MM.1S (cell line): Measurements from ENCODE around the gene KRTAP4-12.
"Not testable (repeated sequence)": the region's sequence is repeated elsewhere in the genome, so short reads cannot be mapped to it uniquely, and the experiment has no call there.

Experiments
- DNase-seq: peaks from one replicate; pipeline ENCODE4 v3.0.0-alpha.2; 2015
- H2AFZ ChIP-seq: fragments of 300-600 bp; sonication (generic); 2 replicates; pipeline ENCODE4 v1.6.0; 2016; ENCODE audit warnings: antibody characterized with exemption, low read length
- H3F3A ChIP-seq: fragments of 300-600 bp; sonication (generic); 2 replicates; pipeline ENCODE4 v1.6.1; 2016; ENCODE audit warnings: mild to moderate bottlenecking, antibody characterized with exemption, low read length, moderate library complexity, mixed read lengths; ENCODE audit not compliant: insufficient read depth
- H3K27ac ChIP-seq: fragments of 300-600 bp; sonication (generic); 2 replicates; pipeline ENCODE4 v1.5.1; 2016; ENCODE audit warnings: mild to moderate bottlenecking, low read length
- H3K27me3 ChIP-seq: fragments of 300-600 bp; sonication (generic); replicated peaks from 2 replicates; pipeline ENCODE4 v1.6.0; 2016; ENCODE audit warnings: low read length; ENCODE audit not compliant: insufficient read depth
- H3K36me3 ChIP-seq: fragments of 300-600 bp; sonication (generic); replicated peaks from 2 replicates; pipeline ENCODE4 v1.6.1; 2016; ENCODE audit warnings: mild to moderate bottlenecking, low read length, mixed read lengths; ENCODE audit not compliant: insufficient read depth
- H3K4me1 ChIP-seq: fragments of 300-600 bp; sonication (generic); 2 replicates; pipeline ENCODE4 v1.6.1; 2016; ENCODE audit warnings: low read length, mixed read lengths
- H3K4me2 ChIP-seq: fragments of 300-600 bp; sonication (generic); 2 replicates; pipeline ENCODE4 v1.6.0; 2016; ENCODE audit warnings: low read depth, low read length
- H3K4me3 ChIP-seq: fragments of 300-600 bp; sonication (generic); 2 replicates; pipeline ENCODE4 v1.5.1; 2016; ENCODE audit warnings: low read length, mixed read lengths
- H3K79me2 ChIP-seq: fragments of 300-600 bp; sonication (generic); 2 replicates; pipeline ENCODE4 v1.6.1; 2016; ENCODE audit warnings: mixed run types, low read length, mixed read lengths
- H3K9ac ChIP-seq: fragments of 300-600 bp; sonication (generic); 2 replicates; pipeline ENCODE4 v1.6.1; 2016; ENCODE audit warnings: low read length, mixed read lengths
- H3K9me2 ChIP-seq: fragments of 300-600 bp; sonication (generic); replicated peaks from 2 replicates; pipeline ENCODE4 v1.6.1; 2016; ENCODE audit warnings: mild to moderate bottlenecking, low read length, mixed read lengths; ENCODE audit not compliant: insufficient read depth
- H3K9me3 ChIP-seq: fragments of 300-600 bp; sonication (generic); replicated peaks from 2 replicates; pipeline ENCODE4 v1.6.1; 2016; ENCODE audit warnings: mild to moderate bottlenecking, low read length, mixed read lengths; ENCODE audit not compliant: insufficient read depth
- H4K20me1 ChIP-seq: fragments of 300-600 bp; sonication (generic); 2 replicates; pipeline ENCODE4 v1.6.1; 2016; ENCODE audit warnings: mild to moderate bottlenecking, low read length, moderate library complexity, mixed read lengths; ENCODE audit not compliant: insufficient read depth
- CTCF ChIP-seq: fragments of 300-600 bp; sonication (generic); IDR thresholded peaks from 2 replicates; pipeline ENCODE4 v1.5.1; 2016; ENCODE audit warnings: antibody characterized with exemption, low read length, mixed read lengths
- EZH2 ChIP-seq: fragments of 300-600 bp; sonication (generic); optimal IDR thresholded peaks from 2 replicates; pipeline ENCODE3; 2017; ENCODE audit warnings: low read depth, mild to moderate bottlenecking, antibody characterized with exemption, low read length, mixed read lengths
- EZH2phosphoT487 ChIP-seq: fragments of 300-600 bp; sonication (generic); IDR thresholded peaks from 2 replicates; pipeline ENCODE4 v1.6.1; 2018; ENCODE audit warnings: antibody characterized with exemption, low read length

The KRTAP4-12 gene

GRCh38 chr17:41123991-41124371 is at the start of gene KRTAP4-12:
Gene KRTAP4-12 (minus strand): TSS chr17:41124182. CDS start chr17:41124122, 60 bp downstream.
- H3K27me3 ChIP-seq, H2AFZ ChIP-seq, H3K9me3 ChIP-seq, H3K4me1 ChIP-seq, H3K36me3 ChIP-seq, DNase-seq, H3K4me3 ChIP-seq, H3K27ac ChIP-seq, H3F3A ChIP-seq, H3K4me2 ChIP-seq, H4K20me1 ChIP-seq, H3K9me2 ChIP-seq, H3K79me2 ChIP-seq, H3K9ac ChIP-seq: not testable (repeated sequence)

- Histone ChIP-seq H3K36me3 (no peaks in the 10 kb centered on the region), H4K20me1 (no peaks in the 10 kb centered on the region), H3K9me2 (no peaks in the 10 kb centered on the region), H3F3A (no peaks in the 10 kb centered on the region), H3K9me3 (no peaks in the 10 kb centered on the region), H3K79me2 (no peaks in the 10 kb centered on the region), H2AFZ (no peak overlapping the region), H3K27ac (no peak overlapping the region), H3K27me3 (no peaks in the 10 kb centered on the region), H3K9ac (no peak overlapping the region), H3K4me3 (no peak overlapping the region), H3K4me1 (peaks cover 9% of the 10 kb centered on the region; the same call in 1 of the 2 replicates), H3K4me2 (no peak overlapping the region)
- no peak for DNase-seq
- TF ChIP-seq EZH2 (no peak), CTCF (no peak), EZH2phosphoT487 (no peak)
Measured at GRCh38 chr17:41171886-41172285, 47.9 kb upstream of the KRTAP4-12 start.

DNA sequence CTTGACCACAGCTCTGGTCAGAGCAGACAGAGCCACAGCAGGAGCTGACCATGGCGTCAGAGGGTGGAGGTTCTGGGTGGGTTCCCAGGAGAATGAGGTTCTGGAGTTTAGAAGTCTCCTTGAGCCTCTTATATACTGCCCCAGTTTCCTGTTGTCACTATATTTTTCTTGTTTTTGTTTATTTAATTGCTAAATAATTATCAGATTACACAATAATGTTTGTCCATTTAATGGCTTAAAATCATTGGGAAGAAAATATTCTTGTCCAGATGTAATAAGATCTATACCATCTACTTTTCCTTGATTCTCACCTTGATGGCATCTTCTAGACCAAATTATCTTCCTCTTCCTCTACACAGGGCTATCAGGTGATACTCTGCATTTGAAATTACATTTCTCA is 44.1 kb upstream of the KRTAP4-12 start, which contains the start of gene KRTAP4-3:
TSS of gene KRTAP4-3 (minus strand) at position 101 of the 400 bp plus-strand sequence. CDS start at position 52, 49 bp downstream.
- no peak within 1 kb of the TSS for H3K9ac ChIP-seq

More for the DNA sequence above, 44.1 kb upstream of the KRTAP4-12 start, which contains the start of gene KRTAP4-3:
- Histone ChIP-seq H3K4me3 (no peak within 1 kb of the TSS), H3K79me2 (no peaks in the 10 kb centered on the region), H4K20me1 (no peaks in the 10 kb centered on the region), H3K27me3 (no peaks in the 10 kb centered on the region), H3K27ac (no peak within 1 kb of the TSS), H3K9me2 (no peaks in the 10 kb centered on the region), H3F3A (no peaks in the 10 kb centered on the region), H3K4me1 (no peaks in the 10 kb centered on the region), H3K4me2 (no peak within 1 kb of the TSS), H2AFZ (no peak within 1 kb of the TSS), H3K36me3 (no peaks in the 10 kb centered on the region), H3K9me3 (no peaks in the 10 kb centered on the region)
- TF ChIP-seq EZH2 = no peak
- no peak for TF ChIP-seq EZH2phosphoT487
- TF ChIP-seq CTCF = no peak
- DNase-seq = no peak
